ENCODE data around the gene ZNF691.
"Not testable (repeated sequence)": the region's sequence is repeated elsewhere in the genome, so short reads cannot be mapped to it uniquely, and the experiment has no call there.

Gene ZNF691

GRCh38 chr1:42806593-42806992, 39.8 kb upstream of the ZNF691 start:
- H3K27ac ChIP-seq: no peak overlapping the region
- H3K4me1 ChIP-seq (ENCODE audit: control insufficient read depth in 1 of 2, insufficient read depth in 1 of 2, low read depth in 1 of 2, low read length in 1 of 2): no peaks in the 10 kb centered on the region
- no peak overlapping the region for H3K4me3 ChIP-seq (ENCODE audit: low read depth in 1 of 2, low read length in 1 of 2)
- peaks cover 39% of the 10 kb centered on the region for H3K36me3 ChIP-seq
- no peak for TF ChIP-seq CTCF (IDR thresholded peaks at IDR 0.05)
- no peaks in the 10 kb centered on the region for H3K27me3 ChIP-seq
- no peaks in the 10 kb centered on the region for H3K9me3 ChIP-seq

- no peak for TF ChIP-seq CTCF (IDR thresholded peaks at IDR 0.05)
- H3K36me3 ChIP-seq: peaks cover 39% of the 10 kb centered on the region
- H3K27me3 ChIP-seq: no peaks in the 10 kb centered on the region
- no peaks in the 10 kb centered on the region for H3K9me3 ChIP-seq
- no peak overlapping the region for H3K4me3 ChIP-seq (ENCODE audit: low read depth in 1 of 2, low read length in 1 of 2)
- no peak overlapping the region for H3K27ac ChIP-seq
- no peaks in the 10 kb centered on the region for H3K4me1 ChIP-seq (ENCODE audit: control insufficient read depth in 1 of 2, insufficient read depth in 1 of 2, low read depth in 1 of 2, low read length in 1 of 2)
These were observed 39.3 kb upstream of the ZNF691 start for GRCh38 chr1:42807056-42807668.

GRCh38 chr1:42814815-42815214, 31.6 kb upstream of the ZNF691 start:
- H3K27ac ChIP-seq; H3K27me3 ChIP-seq; H3K9me3 ChIP-seq; H3K4me3 ChIP-seq (ENCODE audit: low read depth in 1 of 2, low read length in 1 of 2): not testable (repeated sequence)
- H3K4me1 ChIP-seq (ENCODE audit: control insufficient read depth in 1 of 2, insufficient read depth in 1 of 2, low read depth in 1 of 2, low read length in 1 of 2): peaks cover 21 to 27% of the 10 kb centered on the region in 2 experiments
- peaks cover 17% of the 10 kb centered on the region for H3K36me3 ChIP-seq

- peak overlapping the region; percentile 98 for H3K27ac ChIP-seq
- H3K4me1 ChIP-seq (ENCODE audit: control insufficient read depth in 1 of 2, insufficient read depth in 1 of 2, low read depth in 1 of 2, low read length in 1 of 2): peaks cover 21 to 27% of the 10 kb centered on the region in 2 experiments
- peak overlapping the region; percentile 75 to 91 for H3K4me3 ChIP-seq (ENCODE audit: low read depth in 1 of 2, low read length in 1 of 2)
- peaks cover 10% of the 10 kb centered on the region for H3K36me3 ChIP-seq
- TF ChIP-seq CTCF (IDR thresholded peaks at IDR 0.05): no peak
- no peaks in the 10 kb centered on the region for H3K9me3 ChIP-seq
- H3K27me3 ChIP-seq: no peaks in the 10 kb centered on the region
These were observed 30.4 kb upstream of the ZNF691 start for GRCh38 chr1:42815941-42816584.

GRCh38 chr1:42816585-42817439, 29.6 kb upstream of the ZNF691 start, which contains the start of the genes ERMAP and SVBP:
Gene ERMAP (plus strand): TSS chr1:42817122. CDS start chr1:42830449, 13,327 bp downstream.
Gene SVBP (minus strand): TSS chr1:42817397. CDS start chr1:42816544, 853 bp downstream.
- Histone ChIP-seq H3K27ac (peak within 1 kb of the TSS; percentile 98), H3K36me3 (peaks cover 5% of the 10 kb centered on the region), H3K9me3 (no peaks in the 10 kb centered on the region), H3K27me3 (no peaks in the 10 kb centered on the region), H3K4me3 (ENCODE audit: low read depth in 1 of 2, low read length in 1 of 2) (peak within 1 kb of the TSS; percentile 75 to 91), H3K4me1 (ENCODE audit: control insufficient read depth in 1 of 2, insufficient read depth in 1 of 2, low read depth in 1 of 2, low read length in 1 of 2) (peaks cover 21 to 27% of the 10 kb centered on the region in 2 experiments)
- TF ChIP-seq CTCF (IDR thresholded peaks at IDR 0.05): peak; percentile 24
